ENCODE results near the gene ADCY7. TPM values are rescaled to one million over a fixed set of nuclear protein-coding genes. Genes with fewer than 3 reads are reported as not detected.
"Not testable (repeated sequence)": the region's sequence is repeated elsewhere in the genome, so short reads cannot be mapped to it uniquely, and the experiment has no call there.

The ADCY7 gene
- total RNA-seq (2014; rRNA removed; shearing (Covaris generic)), result 7.2 and 8.7 TPM in 2 replicates

- peak; percentile 91 for DNase-seq (ENCODE audit: low read depth)
These were observed at the start of gene ADCY7 for GRCh38 chr16:50266337-50267091. Gene ADCY7 (plus strand): TSS chr16:50266551. CDS start chr16:50288180, 21,629 bp downstream.

- DNase-seq (ENCODE audit: low read depth), result no peak
These were observed 46.9 kb upstream of the ADCY7 start for GRCh38 chr16:50219402-50219975.

- no peak for DNase-seq (ENCODE audit: low read depth)
These were observed 42.1 kb upstream of the ADCY7 start for GRCh38 chr16:50224286-50224685.

- DNase-seq (ENCODE audit: low read depth), result no peak
These were observed 39.2 kb upstream of the ADCY7 start for GRCh38 chr16:50227120-50227519.

GRCh38 chr16:50227665-50228064, 38.7 kb upstream of the ADCY7 start:
- no peak for DNase-seq (ENCODE audit: low read depth)

GRCh38 chr16:50228364-50228868, 37.9 kb upstream of the ADCY7 start:
- no peak for DNase-seq (ENCODE audit: low read depth)

GRCh38 chr16:50229149-50229726, 37.1 kb upstream of the ADCY7 start:
- DNase-seq (ENCODE audit: low read depth), result no peak

- DNase-seq (ENCODE audit: low read depth), result no peak
These were observed 31.4 kb upstream of the ADCY7 start for GRCh38 chr16:50234771-50235556.

- no peak for DNase-seq (ENCODE audit: low read depth)
These were observed 30.8 kb upstream of the ADCY7 start for GRCh38 chr16:50235581-50235980.

- no peak for DNase-seq (ENCODE audit: low read depth)
These were observed 28.0 kb upstream of the ADCY7 start for GRCh38 chr16:50238314-50238713.

- no peak for DNase-seq (ENCODE audit: low read depth)
These were observed 27.5 kb upstream of the ADCY7 start for GRCh38 chr16:50238868-50239301.

- DNase-seq (ENCODE audit: low read depth), result not testable (repeated sequence)
These were observed 23.3 kb upstream of the ADCY7 start for GRCh38 chr16:50243024-50243423.

- no peak for DNase-seq (ENCODE audit: low read depth)
These were observed 22.2 kb upstream of the ADCY7 start for GRCh38 chr16:50244140-50244503.

- no peak for DNase-seq (ENCODE audit: low read depth)
These were observed 21.6 kb upstream of the ADCY7 start for GRCh38 chr16:50244504-50245416.

- peak; percentile 71 for DNase-seq (ENCODE audit: low read depth)
These were observed 20.7 kb upstream of the ADCY7 start for GRCh38 chr16:50245417-50246298.

GRCh38 chr16:50246299-50247122, 19.8 kb upstream of the ADCY7 start:
- DNase-seq (ENCODE audit: low read depth), result no peak

- no peak for DNase-seq (ENCODE audit: low read depth)
These were observed 19.0 kb upstream of the ADCY7 start for GRCh38 chr16:50247123-50247905.

- DNase-seq (ENCODE audit: low read depth), result no peak
These were observed 18.3 kb upstream of the ADCY7 start for GRCh38 chr16:50247906-50248608.
